Small intestine (tissue), 16 donors: Measurements from ENCODE around the gene CYP39A1. TPM values are rescaled to one million over a fixed set of nuclear protein-coding genes. Genes with fewer than 3 reads are reported as not detected.

Source experiments
- DNase-seq, 2 donors: peaks; one replicate each; pipeline versions ENCODE4 v3.0.0 to v3.0.0-alpha.2; 2013
- FAIRE-seq: peaks from 2 replicates; lab custom pipeline; 2012; peaks lifted over from hg19 to GRCh38; lab: Jason Lieb, UNC
- H3K27ac ChIP-seq, 3 donors: one replicate each; pipeline ENCODE4 v1.5.1; 2013; ENCODE audit warnings: low read length in 2 of 3, mild to moderate bottlenecking in 2 of 3, control low read depth in 1 of 3, inconsistent platforms in 1 of 3, low read depth in 1 of 3, moderate library complexity in 1 of 3
- H3K27me3 ChIP-seq, 3 donors: one replicate each; pipeline ENCODE4 v1.6.1; 2013; ENCODE audit warnings: low read length in 3 of 3, inconsistent platforms in 1 of 3; ENCODE audit not compliant: control insufficient read depth in 3 of 3, insufficient read depth in 3 of 3
- H3K36me3 ChIP-seq, 3 donors: one replicate each; pipeline ENCODE4 v1.6.1; 2013; ENCODE audit warnings: low read length in 3 of 3, inconsistent platforms in 1 of 3, low read depth in 1 of 3, mild to moderate bottlenecking in 1 of 3, moderate library complexity in 1 of 3; ENCODE audit not compliant: control insufficient read depth in 3 of 3, insufficient read depth in 2 of 3
- H3K4me1 ChIP-seq, 3 donors: one replicate each; pipeline ENCODE4 v1.6.1; 2013; ENCODE audit warnings: low read length in 2 of 3, inconsistent platforms in 1 of 3, low read depth in 1 of 3, mild to moderate bottlenecking in 1 of 3, moderate library complexity in 1 of 3; ENCODE audit not compliant: control insufficient read depth in 3 of 3, insufficient read depth in 2 of 3
- H3K4me3 ChIP-seq, 3 donors: one replicate each; pipeline ENCODE4 v1.5.1; 2013; ENCODE audit warnings: low read length in 3 of 3, control low read depth in 1 of 3, inconsistent platforms in 1 of 3, low read depth in 1 of 3, mild to moderate bottlenecking in 1 of 3, moderate library complexity in 1 of 3
- H3K9me3 ChIP-seq, 2 donors: one replicate each; pipeline ENCODE4 v1.6.1; 2013; ENCODE audit warnings: low read depth in 1 of 2, low read length in 1 of 2; ENCODE audit not compliant: control insufficient read depth in 2 of 2, insufficient read depth in 1 of 2
- WGBS, 3 donors: extraction: QIAGEN DNeasy Blood & Tissue Kit; methylation state at CpG; one replicate each; pipeline ENCODE4 v1.1.7; 2013; 5-methylcytosine and 5-hydroxymethylcytosine counted together
- long read RNA-seq, 10 donors: transcript quantifications; one replicate each; lab custom pipeline, GENCODE V29; 2026
- polyA plus RNA-seq, 4 donors: library from polyadenylated mRNA; stranded (reverse) in 3 of 4; unstranded in 1 of 4; fragments of 200-250 nt in 3 of 4; fragments of 120-200 nt in 1 of 4; gene quantifications; one replicate each; pipeline versions ENCODE4 v1.2.1 to v1.2.3, GENCODE V29; 2013
- donor health status: healthy with polysubstance abuse.
- donor health status: control.
- donor health status: control.
- donor health status: Bipolar disorder and iron deficiency.
- donor health status: healthy.

CYP39A1 gene, protein sequence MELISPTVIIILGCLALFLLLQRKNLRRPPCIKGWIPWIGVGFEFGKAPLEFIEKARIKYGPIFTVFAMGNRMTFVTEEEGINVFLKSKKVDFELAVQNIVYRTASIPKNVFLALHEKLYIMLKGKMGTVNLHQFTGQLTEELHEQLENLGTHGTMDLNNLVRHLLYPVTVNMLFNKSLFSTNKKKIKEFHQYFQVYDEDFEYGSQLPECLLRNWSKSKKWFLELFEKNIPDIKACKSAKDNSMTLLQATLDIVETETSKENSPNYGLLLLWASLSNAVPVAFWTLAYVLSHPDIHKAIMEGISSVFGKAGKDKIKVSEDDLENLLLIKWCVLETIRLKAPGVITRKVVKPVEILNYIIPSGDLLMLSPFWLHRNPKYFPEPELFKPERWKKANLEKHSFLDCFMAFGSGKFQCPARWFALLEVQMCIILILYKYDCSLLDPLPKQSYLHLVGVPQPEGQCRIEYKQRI
- polyA plus RNA-seq, result 1 to 10 TPM in 2 of 4 donors, under 1 TPM in 1, not detected in 1; 0.22 to 3.4 (median 2.5) TPM
- long read RNA-seq, donor 1, partial matches to known transcripts, result 0 of 1 reads
- long read RNA-seq, donor 1, other reads (novel, unspliced or antisense), result 0 of 1 reads
- long read RNA-seq, donor 2, result 0 reads
- long read RNA-seq, donor 3, result 0 reads
- long read RNA-seq, donor 4, result 0 reads
- long read RNA-seq, donor 5, partial matches to known transcripts, result 0 of 1 reads
- long read RNA-seq, donor 5, other reads (novel, unspliced or antisense), result 0 of 1 reads
- long read RNA-seq, donor 6, result 0 reads
- long read RNA-seq, donor 7, result 0 reads
- long read RNA-seq, donor 8, result 0 reads
- long read RNA-seq, donor 9, result 0 reads
- long read RNA-seq, donor 10, result 0 reads

DNA sequence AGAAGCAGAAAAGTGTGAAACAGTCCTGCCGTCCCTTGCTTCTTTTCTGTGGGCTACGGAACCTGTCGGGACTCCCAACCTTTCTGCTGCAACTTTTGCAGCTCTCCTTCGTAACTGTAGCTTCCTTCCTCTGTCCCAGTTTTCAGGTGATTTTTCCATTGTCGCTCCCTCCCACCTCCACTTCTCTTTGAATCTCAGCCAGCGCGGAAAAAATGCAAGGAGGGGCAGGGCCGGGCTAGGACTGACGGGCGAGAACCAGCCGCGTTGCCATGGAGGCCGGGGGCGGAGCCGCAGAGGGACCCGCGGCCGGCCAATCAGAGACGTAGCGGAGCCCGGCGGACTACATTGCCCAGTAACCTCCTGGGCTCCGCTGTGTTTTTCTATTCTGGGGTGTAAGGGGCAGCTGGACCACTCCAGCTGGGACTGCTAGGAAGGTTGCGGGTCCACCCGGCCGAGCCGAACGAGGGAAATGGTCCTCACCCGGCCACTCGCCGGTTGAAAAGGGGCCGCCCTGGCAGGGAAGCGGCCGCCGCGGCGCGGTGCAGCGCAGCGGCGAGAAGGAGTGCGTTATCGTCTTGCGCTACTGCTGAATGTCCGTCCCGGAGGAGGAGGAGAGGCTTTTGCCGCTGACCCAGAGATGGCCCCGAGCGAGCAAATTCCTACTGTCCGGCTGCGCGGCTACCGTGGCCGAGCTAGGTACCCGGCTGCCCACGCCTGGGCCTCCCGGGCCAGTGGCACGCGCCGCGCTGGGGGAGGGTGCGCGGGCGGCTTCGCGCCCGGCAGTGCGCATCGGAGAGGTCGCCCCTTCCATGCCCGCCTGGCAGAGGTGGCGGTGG, at the start of gene CYP39A1, which contains the start of gene SLC25A27:
CYP39A1 (minus strand) TSS at position 216 of the 836 bp plus-strand sequence. CDS start 236 bp downstream, outside the sequence.
SLC25A27 (plus strand) TSS at position 373 of the 836 bp plus-strand sequence; CDS start at position 591, 218 bp downstream.
- 1% methylated on average over 60 to 72 of the region's 72 CpGs for WGBS, 3 donors

DNA sequence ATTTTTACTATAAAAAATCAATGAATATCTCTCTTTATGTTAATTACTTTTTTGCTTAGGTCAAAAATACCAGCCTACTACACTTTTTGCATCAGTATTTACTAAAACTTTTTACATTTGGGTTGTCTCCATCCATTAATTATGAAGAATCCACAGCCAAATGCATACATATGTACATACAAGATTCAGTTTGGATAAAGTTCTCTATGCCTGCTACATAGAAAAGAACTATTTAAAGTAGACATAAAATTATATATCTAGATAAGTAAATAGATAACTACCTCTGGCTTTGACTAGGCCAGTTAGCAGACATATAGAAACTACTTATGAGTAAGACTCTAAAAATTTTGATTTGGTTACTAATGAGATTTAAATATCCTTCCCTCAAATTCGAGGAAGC, 47.4 kb upstream of the CYP39A1 start:
- no peak for FAIRE-seq
- H3K9me3 ChIP-seq, result no peaks in the 10 kb centered on the region

More for the DNA sequence above, at the start of gene CYP39A1, which contains the start of gene SLC25A27:
- H3K4me1 ChIP-seq, result no peaks in the 10 kb centered on the region
- FAIRE-seq (no peak), DNase-seq (peak; percentile 91 to 98)
- no peaks in the 10 kb centered on the region for H3K9me3 ChIP-seq
- H3K4me3 ChIP-seq, result peak within 1 kb of the TSS; percentile 74 to 97 (median 76)
- peaks cover 0 to 3% (median 2%) of the 10 kb centered on the region in 3 donors for H3K27me3 ChIP-seq
- H3K36me3 ChIP-seq, result peaks cover 0 to 4% (median 0%) of the 10 kb centered on the region in 3 donors
- H3K27ac ChIP-seq, result peak within 1 kb of the TSS; percentile 16 to 85 (median 84)

DNA sequence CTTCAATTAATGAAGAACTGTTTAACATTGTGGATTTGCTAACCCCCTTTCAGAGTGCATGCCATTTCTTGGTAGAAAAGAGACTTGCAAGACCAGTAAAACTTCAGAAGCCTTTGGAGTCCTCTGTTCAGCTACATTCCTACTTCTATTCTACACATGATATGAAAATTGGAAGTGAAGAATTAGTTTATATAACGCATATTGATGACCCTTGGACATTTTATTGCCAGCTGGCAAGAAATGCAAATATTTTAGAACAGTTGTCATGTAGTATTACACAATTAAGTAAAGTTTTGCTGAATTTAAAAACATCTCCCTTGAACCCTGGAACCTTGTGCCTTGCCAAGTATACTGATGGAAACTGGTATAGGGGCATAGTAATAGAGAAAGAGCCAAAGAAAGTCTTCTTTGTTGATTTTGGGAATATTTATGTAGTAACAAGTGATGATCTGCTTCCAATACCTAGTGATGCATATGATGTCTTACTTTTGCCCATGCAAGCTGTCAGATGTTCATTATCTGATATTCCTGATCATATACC, 38.4 kb upstream of the CYP39A1 start:
- H3K27ac ChIP-seq, result no peak overlapping the region
- 4 to 40% (median 32%) methylated on average over 1 of the region's 1 CpG for WGBS, 3 donors

More for the DNA sequence above, 47.4 kb upstream of the CYP39A1 start:
- no peak overlapping the region for H3K27ac ChIP-seq
- H3K27me3 ChIP-seq, result no peaks in the 10 kb centered on the region
- no peaks in the 10 kb centered on the region for H3K36me3 ChIP-seq
- no peak for DNase-seq
- WGBS, 3 donors, result 54 to 64% (median 63%) methylated on average over 1 of the region's 1 CpG
- H3K4me1 ChIP-seq, result no peaks in the 10 kb centered on the region
- H3K4me3 ChIP-seq, result no peak overlapping the region

DNA sequence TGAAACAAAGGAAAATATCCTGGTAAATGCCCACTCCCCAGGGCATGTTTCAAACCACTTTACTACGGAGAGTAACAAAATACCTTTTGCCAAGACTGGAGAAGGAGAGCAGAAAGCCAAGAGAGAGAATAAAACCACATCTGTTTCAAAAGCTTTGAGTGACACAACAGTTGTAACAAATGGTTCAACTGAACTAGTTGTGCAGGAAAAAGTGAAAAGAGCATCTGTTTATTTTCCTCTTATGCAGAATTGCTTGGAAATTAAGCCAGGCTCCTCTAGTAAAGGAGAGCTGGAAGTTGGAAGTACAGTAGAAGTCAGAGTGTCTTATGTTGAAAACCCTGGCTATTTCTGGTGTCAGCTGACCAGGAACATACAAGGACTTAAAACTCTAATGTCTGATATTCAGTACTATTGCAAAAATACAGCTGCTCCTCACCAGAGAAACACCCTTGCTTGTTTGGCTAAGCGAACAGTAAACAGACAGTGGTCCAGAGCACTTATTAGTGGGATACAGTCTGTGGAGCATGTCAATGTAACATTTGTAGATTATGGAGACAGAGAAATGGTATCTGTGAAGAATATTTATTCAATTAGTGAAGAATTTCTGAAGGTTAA, 37.6 kb upstream of the CYP39A1 start:
- Histone ChIP-seq H3K27me3 (no peaks in the 10 kb centered on the region), H3K27ac (no peak overlapping the region), H3K4me3 (no peak overlapping the region), H3K36me3 (no peaks in the 10 kb centered on the region), H3K9me3 (no peaks in the 10 kb centered on the region), H3K4me1 (peaks cover 0 to 7% (median 2%) of the 10 kb centered on the region in 3 donors)
- WGBS, 3 donors, result 69 to 91% (median 78%) methylated on average over 2 of the region's 2 CpGs
- DNase-seq, result no peak
- FAIRE-seq, result no peak

More for the DNA sequence above, 38.4 kb upstream of the CYP39A1 start:
- H3K27me3 ChIP-seq, result no peaks in the 10 kb centered on the region
- no peaks in the 10 kb centered on the region for H3K36me3 ChIP-seq
- no peak for FAIRE-seq
- no peak overlapping the region for H3K4me3 ChIP-seq
- DNase-seq, result peak in 1 of 2 donors; percentile 1
- no peaks in the 10 kb centered on the region for H3K9me3 ChIP-seq
- peaks cover 0 to 7% (median 2%) of the 10 kb centered on the region in 3 donors for H3K4me1 ChIP-seq

DNA sequence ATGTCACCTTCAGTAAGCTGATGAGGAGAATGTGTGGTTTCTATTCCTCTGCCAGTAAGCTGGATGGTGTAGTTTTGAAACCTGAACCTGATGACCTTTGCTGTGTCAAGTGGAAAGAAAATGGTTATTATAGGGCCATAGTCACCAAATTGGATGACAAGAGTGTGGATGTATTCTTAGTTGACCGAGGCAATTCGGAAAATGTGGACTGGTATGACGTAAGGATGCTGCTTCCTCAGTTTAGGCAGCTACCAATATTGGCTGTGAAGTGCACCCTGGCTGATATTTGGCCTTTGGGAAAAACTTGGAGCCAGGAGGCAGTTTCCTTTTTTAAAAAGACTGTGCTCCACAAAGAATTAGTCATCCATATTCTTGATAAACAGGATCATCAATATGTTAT, 37.0 kb upstream of the CYP39A1 start:
- no peaks in the 10 kb centered on the region for H3K9me3 ChIP-seq
- no peaks in the 10 kb centered on the region for H3K27me3 ChIP-seq
- WGBS, 3 donors, result 84 to 96% (median 91%) methylated on average over 3 of the region's 3 CpGs
- peaks cover 0 to 7% (median 2%) of the 10 kb centered on the region in 3 donors for H3K4me1 ChIP-seq
- no peak overlapping the region for H3K27ac ChIP-seq
- no peaks in the 10 kb centered on the region for H3K36me3 ChIP-seq
- DNase-seq, result no peak
- H3K4me3 ChIP-seq, result no peak overlapping the region
- no peak for FAIRE-seq

DNA sequence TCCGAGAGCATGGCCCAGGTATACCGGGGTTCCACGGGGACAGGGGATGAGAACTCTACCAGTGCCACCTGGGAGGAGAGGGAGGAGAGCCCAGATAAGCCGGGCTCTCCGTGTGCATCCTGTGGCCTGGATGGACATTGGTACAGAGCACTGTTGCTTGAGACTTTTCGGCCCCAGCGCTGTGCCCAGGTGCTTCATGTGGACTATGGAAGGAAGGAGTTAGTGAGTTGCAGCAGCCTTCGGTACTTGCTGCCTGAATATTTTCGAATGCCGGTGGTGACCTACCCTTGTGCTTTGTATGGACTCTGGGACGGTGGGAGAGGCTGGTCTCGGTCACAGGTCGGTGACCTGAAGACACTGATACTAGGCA, 36.3 kb upstream of the CYP39A1 start:
- Histone ChIP-seq H3K9me3 (no peaks in the 10 kb centered on the region), H3K4me1 (peaks cover 0 to 7% (median 2%) of the 10 kb centered on the region in 3 donors), H3K27ac (no peak overlapping the region), H3K27me3 (no peaks in the 10 kb centered on the region), H3K36me3 (no peaks in the 10 kb centered on the region), H3K4me3 (no peak overlapping the region)
- FAIRE-seq, result no peak
- DNase-seq, result no peak
- WGBS, 3 donors, result 93 to 96% (median 95%) methylated on average over 13 of the region's 13 CpGs

DNA sequence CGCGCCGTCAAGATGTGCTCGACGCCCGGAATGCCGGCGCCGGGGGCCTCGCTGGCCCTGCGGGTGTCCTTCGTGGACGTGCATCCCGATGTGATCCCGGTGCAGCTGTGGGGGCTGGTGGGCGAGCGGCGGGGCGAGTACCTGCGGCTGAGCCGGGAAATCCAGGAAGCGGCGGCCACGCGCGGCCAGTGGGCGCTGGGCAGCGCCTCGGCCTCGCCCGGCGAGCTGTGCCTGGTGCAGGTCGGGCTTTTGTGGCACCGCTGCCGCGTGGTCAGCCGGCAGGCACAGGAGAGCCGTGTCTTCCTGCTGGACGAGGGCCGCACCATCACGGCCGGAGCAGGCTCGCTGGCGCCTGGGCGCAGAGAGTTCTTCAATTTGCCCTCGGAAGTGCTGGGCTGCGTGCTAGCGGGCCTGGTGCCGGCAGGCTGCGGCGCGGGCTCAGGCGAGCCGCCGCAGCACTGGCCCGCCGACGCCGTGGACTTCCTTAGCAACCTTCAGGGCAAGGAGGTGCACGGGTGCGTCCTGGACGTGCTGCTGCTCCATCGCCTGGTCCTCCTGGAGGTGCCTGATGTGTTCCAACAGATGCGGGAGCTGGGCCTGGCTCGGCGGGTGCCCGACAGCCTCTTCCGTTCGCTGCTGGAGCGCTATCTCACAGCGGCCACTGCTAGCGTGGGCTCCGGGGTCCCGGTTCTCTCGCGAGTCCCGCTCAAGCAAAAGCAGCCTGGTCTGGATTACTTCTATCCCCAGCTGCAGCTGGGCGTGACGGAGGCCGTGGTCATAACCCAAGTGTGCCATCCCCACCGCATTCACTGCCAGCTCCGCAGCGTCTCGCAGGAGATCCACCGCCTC, 35.7 kb upstream of the CYP39A1 start:
- H3K27me3 ChIP-seq, result no peaks in the 10 kb centered on the region
- no peaks in the 10 kb centered on the region for H3K9me3 ChIP-seq
- FAIRE-seq (no peak), DNase-seq (no peak)
- H3K36me3 ChIP-seq, result no peaks in the 10 kb centered on the region
- H3K4me1 ChIP-seq, result peaks cover 0 to 7% (median 2%) of the 10 kb centered on the region in 3 donors
- H3K4me3 ChIP-seq, result no peak overlapping the region
- 95 to 97% (median 97%) methylated on average over 69 to 85 of the region's 85 CpGs for whole genome bisulfite sequencing, 3 donors
- H3K27ac ChIP-seq, result no peak overlapping the region
